Measurements from ENCODE around the gene LAMA4.

The LAMA4 gene

DNA sequence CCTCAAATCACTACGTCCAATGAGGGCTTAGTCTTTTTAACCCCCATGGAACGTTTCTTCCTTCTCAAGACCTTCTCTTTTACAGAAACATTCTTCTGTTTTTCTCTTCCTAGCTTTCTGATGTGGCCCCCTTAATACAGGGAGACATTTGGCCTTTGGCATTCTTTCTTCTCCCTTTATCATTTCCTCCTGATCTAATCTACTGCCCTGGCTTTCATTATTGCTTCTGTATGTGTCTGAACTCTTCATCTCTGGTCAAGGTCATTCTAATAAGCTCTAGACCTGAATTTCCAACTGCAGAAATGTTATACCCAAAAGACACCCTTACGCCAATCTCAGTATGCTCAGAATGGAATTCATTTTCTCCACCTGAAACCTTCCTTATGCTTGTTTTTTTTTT, 18.4 kb upstream of the LAMA4 start:
- DNase-seq (ENCODE audit: low spot score), result no peak

DNA sequence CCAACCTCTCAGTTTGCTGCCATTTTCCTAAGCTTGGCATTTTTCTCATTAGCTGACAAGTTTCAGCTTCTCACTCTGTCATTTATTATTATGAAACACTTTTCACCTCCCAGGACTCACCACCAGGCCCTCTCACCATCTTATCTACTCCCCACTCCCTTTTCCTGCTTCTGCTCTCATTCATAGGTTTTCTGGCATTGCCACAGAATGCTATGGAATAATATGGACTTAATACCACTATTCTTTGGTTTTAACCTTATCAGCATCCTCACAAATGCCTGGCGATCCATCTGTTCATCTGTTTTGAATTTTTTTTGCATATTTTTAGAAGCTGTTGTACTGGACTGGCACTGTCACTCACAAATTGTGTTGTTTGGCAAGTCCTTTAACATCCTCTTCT, 16.4 kb upstream of the LAMA4 start:
- DNase-seq (ENCODE audit: low spot score), result no peak

DNA sequence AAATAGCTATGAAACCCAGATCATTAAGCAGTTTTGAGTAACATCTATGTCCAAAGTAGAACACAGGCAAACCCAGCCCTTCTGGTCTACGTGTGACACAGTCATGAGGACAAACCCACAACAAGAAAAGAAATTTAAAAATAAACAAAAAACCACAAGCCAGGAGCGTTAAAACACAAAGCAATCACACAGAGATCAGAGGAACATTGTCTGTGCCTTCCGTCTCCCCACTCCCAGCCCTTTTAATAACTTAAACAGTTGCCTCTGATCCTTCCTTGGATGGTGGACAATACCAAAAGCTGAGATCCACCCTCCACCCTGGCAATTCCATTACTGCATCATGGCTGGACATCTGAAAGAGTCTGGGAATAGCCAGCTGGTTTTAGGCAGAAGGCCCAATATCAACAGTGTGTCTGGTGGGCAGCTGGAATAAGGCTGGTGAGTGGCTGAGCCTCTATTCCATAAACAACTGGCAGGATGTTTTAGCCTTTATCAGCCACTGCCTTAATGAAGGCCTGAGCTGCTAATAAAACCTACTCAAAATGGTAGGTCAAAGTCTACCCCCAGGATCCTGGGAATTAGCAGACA, 15.7 kb upstream of the LAMA4 start:
- no peak for DNase-seq (ENCODE audit: low spot score)

DNA sequence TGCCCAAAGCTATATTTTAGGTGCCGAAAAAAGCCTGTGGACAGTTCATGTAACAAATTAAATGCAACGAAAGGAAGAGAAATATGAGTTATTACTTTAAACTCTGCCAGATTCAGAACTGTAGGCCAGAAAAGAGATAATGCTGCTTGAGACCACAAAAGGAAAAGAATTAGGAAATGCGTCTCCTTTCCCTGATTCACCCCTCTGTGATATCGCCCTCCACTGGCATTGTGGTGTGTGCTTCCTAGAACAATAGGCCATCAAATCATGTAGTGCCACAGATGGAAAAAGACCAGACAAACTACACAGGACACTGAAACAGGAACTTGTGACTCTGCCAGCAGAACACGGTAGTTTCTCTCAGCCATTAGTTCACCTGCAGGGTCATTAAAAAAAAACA, 14.7 kb upstream of the LAMA4 start:
- no peak for DNase-seq (ENCODE audit: low spot score)

DNA sequence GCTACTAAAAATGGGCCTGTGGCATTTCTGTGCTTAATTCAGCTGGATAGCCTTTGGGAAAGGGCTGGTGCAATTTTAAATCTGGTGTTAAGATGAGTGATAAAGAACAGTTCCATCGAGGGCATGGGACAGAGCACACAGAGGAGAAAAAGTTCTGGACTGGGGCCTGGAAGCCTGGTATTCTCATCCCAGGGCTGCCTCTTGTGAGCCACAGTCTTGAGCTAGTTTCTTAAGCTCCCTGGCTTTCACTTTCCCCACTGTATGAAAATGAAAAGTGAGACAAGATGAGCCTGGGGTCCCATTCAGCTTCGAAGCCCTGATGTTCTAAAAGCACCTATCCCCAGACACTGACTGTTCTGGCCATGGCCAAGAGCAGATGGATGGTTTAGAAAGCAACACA, 14.3 kb upstream of the LAMA4 start:
- DNase-seq (ENCODE audit: low spot score), result no peak

DNA sequence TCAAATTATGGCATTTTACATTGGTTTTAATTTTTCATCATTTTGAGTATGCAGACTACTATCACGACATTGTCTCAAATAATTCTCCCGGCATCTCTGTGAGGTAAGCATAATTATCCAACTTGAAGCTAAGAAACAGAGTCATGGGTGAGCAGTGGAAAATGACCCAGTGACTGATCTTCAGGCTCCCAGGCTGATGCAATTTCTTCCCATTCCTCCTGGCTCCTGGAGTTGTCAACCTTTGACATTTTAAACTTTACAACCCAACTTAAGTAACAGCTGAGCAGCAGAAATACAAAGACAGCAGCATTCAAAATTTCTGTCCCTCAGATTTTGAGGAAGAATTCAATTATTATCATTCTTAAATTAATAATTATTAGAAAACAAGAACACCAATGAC, 13.7 kb upstream of the LAMA4 start:
- no peak for DNase-seq (ENCODE audit: low spot score)

DNA sequence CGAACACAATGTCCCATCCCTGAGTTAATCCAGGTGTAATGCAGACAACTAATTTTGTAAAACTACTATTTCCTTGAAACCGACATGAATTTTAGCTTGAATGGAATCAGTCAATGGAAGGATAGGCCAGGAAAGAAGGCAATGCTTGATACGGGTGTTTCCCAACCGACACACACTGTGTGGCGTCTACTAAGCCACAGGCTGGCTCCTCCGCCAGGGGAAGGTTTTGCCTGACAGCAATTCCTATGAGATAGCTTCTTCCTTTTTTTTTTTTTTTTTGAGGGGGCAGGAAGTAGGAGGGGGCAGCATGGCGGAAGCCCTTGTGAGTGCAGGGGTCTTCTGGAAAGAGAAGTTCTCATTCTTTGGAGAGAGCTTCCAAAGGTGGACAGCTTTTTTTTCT, 12.0 kb upstream of the LAMA4 start:
- no peak for DNase-seq (ENCODE audit: low spot score)

DNA sequence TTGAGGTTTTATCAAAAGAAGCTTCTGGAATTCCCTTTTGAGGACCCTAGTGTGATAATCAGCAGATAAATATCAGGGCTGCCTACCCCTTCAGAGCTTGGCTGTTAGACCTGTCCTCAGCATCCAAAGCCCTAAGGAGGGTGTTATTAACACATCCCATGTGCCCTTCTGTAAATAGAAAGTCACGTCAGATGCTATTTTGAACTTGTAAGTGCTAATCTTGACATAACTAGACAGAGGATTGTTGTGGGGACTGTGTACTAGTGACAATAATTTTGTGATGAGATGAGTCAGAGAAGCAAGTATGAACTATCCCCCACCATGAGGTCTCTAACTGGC, 4.9 kb upstream of the LAMA4 start:
- no peak for DNase-seq (ENCODE audit: low spot score)

DNA sequence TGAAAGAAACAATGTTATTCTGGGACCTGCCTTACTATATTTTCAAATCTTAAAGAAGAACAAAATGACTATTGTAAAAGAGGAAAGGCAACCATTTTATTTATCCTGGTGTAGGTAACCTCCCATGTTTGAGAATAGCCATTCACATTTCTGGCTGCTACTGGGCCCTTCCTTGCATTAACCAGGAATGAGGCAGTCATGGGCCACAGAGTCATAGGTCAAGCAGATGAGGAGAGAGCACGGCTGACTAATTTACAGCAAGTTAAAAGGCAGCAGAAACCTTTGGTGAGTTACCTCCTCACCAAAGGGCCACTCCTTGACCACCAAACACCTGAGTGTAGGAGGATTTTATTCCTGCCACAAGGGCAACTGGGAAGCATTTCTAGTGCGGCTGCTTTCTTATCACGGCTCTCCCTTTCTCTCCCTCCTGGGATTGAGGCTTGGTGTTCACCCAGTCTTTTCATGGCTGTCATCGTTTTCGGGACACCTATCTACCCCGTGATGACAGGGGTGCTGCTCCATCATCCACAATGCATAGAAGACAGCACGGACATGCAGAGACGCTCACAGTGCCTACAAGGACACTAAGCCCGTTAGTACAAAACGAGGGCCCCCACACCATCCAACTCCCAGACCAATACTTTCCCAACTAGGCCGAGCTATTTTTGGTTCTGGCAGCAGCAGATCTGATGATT, 4.4 kb upstream of the LAMA4 start:
- no peak for DNase-seq (ENCODE audit: low spot score)

DNA sequence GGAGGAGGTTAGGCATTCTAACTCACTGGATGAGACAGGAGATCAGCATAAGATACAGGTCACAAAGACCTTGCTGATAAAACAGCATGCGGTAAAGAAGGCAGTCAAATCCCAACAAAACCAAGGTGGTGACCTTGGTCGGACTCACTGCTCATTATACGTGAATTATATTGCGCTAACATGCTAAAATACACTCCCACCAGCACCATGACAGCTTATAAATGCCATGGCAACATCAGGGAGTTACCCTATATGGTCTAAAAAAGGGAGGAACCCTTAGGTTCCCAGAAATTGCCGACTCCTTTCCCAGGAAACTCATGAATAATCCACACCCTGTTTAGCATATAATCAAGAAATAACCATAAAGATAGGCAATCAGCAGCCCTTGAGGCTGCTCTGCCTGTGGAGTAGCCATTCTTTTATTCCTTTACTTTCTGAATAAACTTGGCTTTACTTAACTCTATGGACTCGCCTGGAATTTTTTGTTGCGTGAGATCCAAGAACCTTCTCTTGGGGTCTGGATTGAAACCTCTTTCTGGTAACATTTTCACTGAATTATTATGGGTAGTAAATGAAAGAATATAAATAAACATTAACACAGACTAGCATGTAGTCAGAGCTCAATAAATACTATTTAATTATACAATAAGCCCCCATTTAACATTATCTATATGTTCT, 3.0 kb upstream of the LAMA4 start:
- no peak for DNase-seq (ENCODE audit: low spot score)

DNA sequence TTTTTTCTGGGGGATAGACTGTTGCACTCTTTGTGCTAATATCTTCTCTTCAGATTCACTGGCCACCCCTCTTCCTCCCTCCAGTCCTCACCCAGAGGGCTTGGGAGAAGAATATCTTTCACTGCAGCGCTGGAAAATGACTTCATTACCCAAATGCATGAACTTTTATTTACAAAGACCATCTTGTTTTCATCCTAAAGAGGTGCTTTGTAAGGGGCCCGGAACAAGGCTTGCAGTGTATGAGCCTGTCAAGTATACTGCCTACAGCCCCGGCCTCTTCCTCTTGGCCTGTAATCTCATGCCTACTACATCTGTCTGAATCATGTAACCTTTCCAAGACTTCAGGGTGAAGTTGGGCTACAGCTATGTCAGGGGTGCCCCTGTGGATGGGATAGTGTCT, 554 bp upstream of the LAMA4 start:
- DNase-seq (ENCODE audit: low spot score), result no peak

DNA sequence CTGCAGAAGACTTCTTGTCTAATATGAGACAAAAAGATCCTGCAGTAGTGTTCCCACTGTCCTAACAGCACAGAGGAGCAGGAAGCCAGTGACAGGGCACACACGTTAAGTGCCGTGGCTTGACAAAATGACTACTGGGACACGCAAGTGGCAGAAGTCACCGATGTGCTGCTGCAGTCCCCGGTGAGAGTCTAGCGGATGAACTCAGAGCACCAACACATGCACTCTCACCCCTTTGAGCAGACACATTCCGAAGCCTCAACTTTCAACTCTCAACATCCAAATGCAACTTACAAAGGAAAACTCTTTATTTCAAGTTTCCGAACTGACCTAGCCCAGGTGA, 898 bp downstream of the LAMA4 start:
- peak; percentile 15 for DNase-seq (ENCODE audit: low spot score)

DNA sequence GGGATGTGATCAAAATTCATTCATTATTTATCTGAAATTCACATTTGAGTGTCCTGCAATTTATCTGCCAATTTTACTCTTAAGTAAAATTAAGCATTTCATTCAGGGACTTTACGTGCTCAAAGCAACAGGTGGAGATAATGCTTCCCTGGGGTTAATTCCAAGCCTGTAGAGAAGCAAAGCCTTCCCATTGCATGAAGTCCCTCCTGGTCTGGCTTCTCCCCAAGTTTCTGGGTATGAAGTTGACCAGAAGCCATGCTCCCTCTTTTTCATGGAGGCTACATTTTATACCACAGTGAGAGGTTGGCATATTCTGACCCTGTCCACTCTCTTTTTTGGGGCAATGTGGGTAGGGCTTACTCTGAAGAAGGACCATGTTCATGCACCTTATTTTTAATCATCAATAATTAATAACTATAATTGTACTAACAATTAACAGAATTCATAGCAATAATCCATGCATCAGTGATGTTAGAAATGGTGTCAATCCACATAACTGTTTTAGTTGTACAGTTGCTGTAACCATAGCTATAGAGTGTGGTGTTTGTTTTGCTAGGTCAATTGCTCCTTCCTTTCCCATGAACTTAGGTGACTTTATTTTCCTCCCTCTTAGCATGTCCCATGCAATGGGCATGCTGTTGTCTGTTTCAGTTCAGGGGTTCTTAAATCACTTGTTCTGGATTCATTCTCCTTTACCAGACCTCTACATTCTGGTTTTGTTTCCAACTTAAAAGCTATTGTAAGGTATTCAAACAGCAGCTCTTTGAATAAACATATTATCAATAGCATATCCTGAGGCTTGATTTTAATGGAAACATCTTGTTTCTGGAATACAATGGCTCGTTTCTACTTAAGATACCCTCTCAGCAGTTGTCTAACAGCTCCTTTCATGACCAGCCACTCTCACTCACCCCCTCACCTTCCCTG, 1.5 kb downstream of the LAMA4 start:
- DNase-seq (ENCODE audit: low spot score), result no peak

DNA sequence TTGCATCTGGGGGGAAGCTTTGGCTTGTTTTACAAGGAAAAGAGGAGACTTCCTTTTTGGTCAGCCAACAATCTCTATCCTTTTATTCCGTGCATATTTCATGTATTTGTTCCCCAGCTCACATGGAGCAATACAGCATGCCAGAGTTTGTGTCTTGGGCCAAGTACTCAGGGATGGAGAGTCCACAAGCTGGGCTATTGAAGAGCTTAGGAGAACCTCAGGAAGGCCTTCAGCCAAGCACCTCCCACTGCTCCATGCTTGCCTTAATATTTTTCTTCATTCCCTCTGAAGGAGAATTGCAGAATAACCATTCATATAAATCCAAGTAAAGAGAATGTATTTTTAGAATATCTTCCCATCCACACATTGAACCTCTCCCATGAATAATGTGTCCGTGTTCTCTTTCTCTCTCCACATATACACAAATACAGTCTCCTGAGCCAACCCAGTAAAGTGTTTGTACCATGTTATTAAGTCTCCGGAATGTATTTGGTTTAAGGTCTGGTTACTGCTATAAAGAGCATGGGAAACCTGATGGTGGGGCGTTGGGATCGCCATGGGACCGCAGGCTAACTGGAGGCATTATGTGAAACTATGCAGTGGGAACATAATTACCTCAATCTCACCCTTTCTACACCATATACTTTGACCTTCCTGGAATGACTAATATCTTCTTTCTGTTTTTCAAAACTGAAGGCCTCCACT, 3.0 kb downstream of the LAMA4 start:
- DNase-seq (ENCODE audit: low spot score), result no peak

DNA sequence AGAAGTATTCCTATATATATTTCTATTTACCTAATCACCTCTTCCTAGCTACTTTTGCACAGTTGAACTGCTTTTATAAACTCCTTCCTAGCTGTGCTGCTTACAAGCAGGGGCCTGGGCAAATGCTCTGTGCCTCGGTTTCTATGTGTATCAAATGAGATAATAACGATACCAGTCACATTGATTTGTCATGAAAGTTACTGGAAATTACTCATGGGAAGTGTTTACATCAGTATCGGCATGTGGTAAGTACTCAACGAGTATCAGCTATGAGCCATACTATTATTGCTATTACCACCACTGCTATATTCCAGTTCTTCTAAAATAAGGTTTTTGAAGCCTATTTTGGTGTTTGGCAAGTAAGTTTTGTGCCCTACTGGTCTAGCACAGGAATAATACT, 4.9 kb downstream of the LAMA4 start:
- DNase-seq (ENCODE audit: low spot score), result no peak

DNA sequence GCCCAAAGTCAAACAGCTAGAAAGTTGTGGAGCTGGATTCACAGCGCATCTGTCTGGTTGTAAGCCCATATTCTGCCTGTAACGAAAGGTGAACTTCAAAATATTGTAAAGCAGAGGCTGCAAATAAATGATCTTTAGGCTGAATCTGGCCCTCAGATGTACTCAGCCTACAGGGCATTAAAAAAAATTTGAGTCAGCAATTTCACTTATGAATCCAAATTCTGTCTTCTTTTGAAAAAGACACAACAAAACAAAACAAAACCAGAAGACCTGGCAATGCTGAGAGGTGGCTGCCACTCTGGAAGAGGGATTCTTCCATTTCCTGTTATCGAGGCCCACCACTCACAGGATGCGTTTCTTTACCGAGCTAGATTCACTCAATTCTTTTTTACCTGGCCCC, 7.1 kb downstream of the LAMA4 start:
- DNase-seq (ENCODE audit: low spot score), result no peak

DNA sequence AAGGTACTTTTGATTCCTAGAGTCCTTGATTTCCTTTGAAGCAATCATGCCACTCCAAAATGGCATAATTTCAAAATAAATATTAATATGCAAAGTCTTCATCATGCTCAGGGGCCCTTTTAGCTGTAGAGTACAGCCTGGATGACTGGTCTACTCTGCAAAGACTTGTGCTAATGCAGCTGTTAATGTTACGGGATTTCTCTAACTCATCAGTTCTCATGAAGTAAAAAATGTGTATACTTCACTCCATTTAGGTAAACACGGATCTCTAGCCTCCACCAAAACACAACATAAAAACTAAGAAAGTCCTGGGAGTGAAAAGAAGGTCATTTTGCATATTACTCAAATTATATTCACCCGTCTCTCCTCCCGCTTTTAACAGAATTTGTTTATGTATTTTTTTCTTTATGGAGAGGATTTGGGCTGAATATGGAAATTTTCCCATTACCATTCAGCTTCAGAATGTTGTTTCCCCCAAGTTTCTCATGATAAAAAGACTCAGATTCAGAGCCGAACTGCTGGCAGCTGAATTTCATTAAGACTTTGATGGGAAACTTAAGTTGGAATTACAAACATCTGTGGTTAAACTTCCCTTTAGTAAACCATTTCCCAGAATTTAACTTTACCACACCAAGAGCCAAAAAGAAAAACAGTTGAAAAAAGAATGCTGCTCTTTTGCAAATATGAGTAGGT, 8.7 kb downstream of the LAMA4 start:
- no peak for DNase-seq (ENCODE audit: low spot score)

DNA sequence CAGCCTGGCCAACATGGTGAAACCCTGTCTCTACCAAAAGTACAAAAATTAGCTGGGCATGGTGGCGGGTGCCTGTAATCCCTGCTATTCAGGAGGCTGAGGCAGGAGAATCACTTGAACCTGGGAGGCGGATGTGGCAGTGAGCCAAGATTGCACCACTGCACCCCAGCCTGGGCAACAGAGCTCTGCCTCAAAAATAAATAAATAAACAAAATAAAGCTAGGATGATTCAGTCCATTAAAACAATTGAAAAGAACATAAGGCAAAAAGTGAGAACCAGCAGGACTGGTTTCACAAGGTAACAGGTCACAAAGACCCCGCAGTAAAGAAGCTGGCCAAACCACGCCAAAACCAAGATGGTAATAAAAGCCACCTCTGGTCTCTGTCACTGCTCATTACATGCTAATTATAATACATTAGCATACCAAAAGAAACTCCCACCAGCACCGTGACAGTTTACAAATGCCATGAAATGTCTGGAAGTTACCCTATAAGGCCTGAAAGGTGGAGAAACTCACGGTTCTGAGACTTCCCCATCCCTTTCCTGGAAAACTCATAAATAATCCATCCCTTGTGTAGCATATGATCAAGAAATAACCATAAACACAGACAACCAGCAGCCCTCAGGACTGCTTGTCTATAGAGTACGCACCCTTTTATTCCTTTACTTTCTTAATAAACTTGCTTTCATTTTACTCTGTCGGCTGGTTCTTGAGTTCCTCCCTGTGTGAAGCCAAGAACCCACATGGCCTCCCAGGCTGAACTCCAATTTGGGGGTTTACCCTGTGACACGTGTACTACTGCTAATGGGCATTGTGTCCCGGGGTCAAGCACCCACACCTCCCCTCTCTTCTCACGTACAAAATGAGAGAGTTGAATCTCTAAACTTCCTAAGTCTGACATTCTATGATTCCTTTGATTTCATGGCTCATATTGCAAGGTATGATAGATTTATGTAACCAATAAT, 10.2 kb downstream of the LAMA4 start:
- no peak for DNase-seq (ENCODE audit: low spot score)

DNA sequence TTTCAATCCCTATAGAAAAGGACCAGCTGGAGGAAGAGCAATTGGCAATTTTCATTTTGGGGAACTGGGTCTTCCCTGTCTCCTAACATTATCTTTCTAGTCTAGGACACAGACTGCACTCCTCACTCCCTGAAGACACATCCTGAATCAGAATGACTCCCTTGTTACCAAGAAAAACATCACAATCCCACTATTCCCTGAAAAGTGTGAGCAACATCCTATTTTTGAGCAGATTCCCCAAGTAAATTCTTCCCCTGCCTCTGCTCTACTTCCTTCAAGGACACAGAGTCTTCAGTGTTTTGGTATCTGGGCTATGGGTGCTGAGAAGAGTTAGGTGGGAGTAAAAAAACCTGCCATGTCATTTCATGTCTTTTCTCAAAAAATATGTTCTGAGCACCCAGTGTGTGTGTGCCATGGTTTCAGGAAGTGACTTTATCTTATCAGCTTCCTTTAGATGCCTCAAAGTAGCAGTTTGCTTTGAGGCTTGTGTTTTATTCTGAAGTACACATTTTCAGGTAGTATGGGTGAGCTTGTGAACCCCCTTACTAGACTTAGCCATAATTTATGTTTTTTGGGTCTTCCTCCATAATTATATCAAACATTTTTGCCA, 12.4 kb downstream of the LAMA4 start:
- DNase-seq (ENCODE audit: low spot score), result no peak

DNA sequence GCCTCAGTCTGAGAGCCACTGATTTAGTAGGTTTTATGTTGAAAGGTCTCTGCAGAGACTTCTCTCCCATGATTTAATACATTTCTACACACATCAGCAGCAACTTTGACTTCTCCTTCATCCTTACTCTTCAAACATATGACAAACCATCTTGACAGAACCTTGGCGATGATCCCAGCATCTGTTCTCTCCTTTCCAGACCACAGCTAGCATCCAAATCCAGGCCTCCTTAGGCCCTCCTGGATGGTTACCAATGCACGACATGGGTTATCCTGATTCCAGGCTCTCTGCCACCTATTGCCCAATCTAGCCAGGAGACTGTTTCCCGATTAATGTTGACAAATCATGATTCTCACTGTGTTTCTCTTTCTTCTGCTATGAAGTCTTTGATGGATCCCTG, 16.8 kb downstream of the LAMA4 start:
- no peak for DNase-seq (ENCODE audit: low spot score)
